HEK293T (cell line): ENCODE measurements around the gene SPEM2.

Source experiments
- CTCF ChIA-PET: fragments of 350-600 bp; formaldehyde crosslinking; extraction: SDS; loops from one replicate; lab custom pipeline; 2021; ENCODE audit warnings: antibody characterized with exemption, inconsistent platforms; lab: Yijun Ruan, JAX
- POLR2A ChIA-PET: fragments of 350-600 bp; formaldehyde crosslinking; extraction: SDS; loops from one replicate; lab custom pipeline; 2020; ENCODE audit warnings: antibody characterized with exemption, inconsistent platforms; lab: Yijun Ruan, JAX
- DNase-seq: peaks from one replicate; pipeline ENCODE4 v3.0.0; 2012; ENCODE audit warnings: mixed read lengths; ENCODE audit errors: extremely low spot score
- ARNT ChIP-seq: fragments of 450-650 bp; IDR thresholded peaks from 2 replicates; pipeline ENCODE4 v1.6.1; 2017; ENCODE audit warnings: mild to moderate bottlenecking
- BHLHE40 ChIP-seq: fragments of 450-650 bp; IDR thresholded peaks from 2 replicates; pipeline ENCODE4 v1.6.1; 2016; ENCODE audit warnings: mild to moderate bottlenecking, moderate library complexity, borderline replicate concordance
- CTBP1 ChIP-seq: fragments of 450-650 bp; IDR thresholded peaks from 2 replicates; pipeline ENCODE4 v1.6.1; 2016; ENCODE audit warnings: borderline replicate concordance
- ELF4 ChIP-seq: fragments of 450-650 bp; IDR thresholded peaks from 2 replicates; pipeline ENCODE4 v1.6.1; 2017; ENCODE audit warnings: antibody characterized with exemption
- FOXA1 ChIP-seq: fragments of 450-650 bp; IDR thresholded peaks from 2 replicates; pipeline ENCODE4 v1.6.1; 2016; ENCODE audit warnings: mild to moderate bottlenecking
- FOXK2 ChIP-seq: fragments of 450-650 bp; IDR thresholded peaks from 2 replicates; pipeline ENCODE4 v1.6.1; 2016; ENCODE audit warnings: mild to moderate bottlenecking
- FOXM1 ChIP-seq: fragments of 450-650 bp; IDR thresholded peaks from 2 replicates; pipeline ENCODE4 v1.6.1; 2017; ENCODE audit warnings: mild to moderate bottlenecking, borderline replicate concordance
- HDGF ChIP-seq: fragments of 450-650 bp; IDR thresholded peaks from 2 replicates; pipeline ENCODE4 v1.6.1; 2017; ENCODE audit warnings: antibody characterized with exemption, borderline replicate concordance
- L3MBTL2 ChIP-seq: fragments of 450-650 bp; conservative IDR thresholded peaks from 2 replicates; pipeline ENCODE4 v1.6.1; 2016; ENCODE audit warnings: mild to moderate bottlenecking
- LEF1 ChIP-seq: fragments of 450-650 bp; IDR thresholded peaks from 2 replicates; pipeline ENCODE4 v1.6.1; 2017; ENCODE audit warnings: mild to moderate bottlenecking, borderline replicate concordance
- NFRKB ChIP-seq: fragments of 450-650 bp; IDR thresholded peaks from 2 replicates; pipeline ENCODE4 v1.6.1; 2016; ENCODE audit warnings: mild to moderate bottlenecking, moderate library complexity
- SP1 ChIP-seq: fragments of 450-650 bp; IDR thresholded peaks from 2 replicates; pipeline ENCODE4 v1.6.1; 2017
- SUZ12 ChIP-seq: fragments of 450-650 bp; IDR thresholded peaks from 2 replicates; pipeline ENCODE4 v1.6.1; 2016; ENCODE audit warnings: mild to moderate bottlenecking
- TARDBP ChIP-seq: fragments of 450-650 bp; IDR thresholded peaks from 2 replicates; pipeline ENCODE4 v1.6.1; 2016
- ZNF384 ChIP-seq: fragments of 450-650 bp; IDR thresholded peaks from 2 replicates; pipeline ENCODE4 v1.6.1; 2016
- TF ChIP-seq, protein P1 (sequence below): fragments of 450-650 bp; IDR thresholded peaks from 2 replicates; pipeline ENCODE4 v1.6.1; 2016

SPEM2 gene

DNA sequence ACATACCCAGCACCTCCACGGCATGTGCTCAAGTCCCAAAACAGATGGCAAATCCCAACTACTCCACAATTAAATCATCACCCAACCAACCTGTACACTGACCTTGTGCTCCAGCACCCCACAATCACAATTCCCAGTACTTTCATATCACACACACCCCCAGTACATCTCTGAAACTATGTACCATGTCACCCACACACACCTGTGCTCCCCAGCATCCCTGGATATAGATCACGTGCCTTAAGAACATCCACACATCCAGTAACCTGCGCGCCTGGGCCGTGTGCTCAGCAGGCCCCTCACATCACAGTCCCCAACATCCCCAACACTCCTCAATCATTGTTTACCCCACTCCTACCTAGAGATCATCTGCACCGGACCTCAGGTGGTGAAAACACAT is 15.7 kb upstream of the SPEM2 start:
- TF ChIP-seq ELF4 (no peak), BHLHE40 (no peak), FOXA1 (no peak), FOXK2 (no peak), NFRKB (no peak), ARNT (no peak), L3MBTL2 (no peak), SP1 (no peak), LEF1 (no peak), SUZ12 (no peak), HDGF (no peak), TARDBP (no peak), ZNF384 (no peak), FOXM1 (no peak), CTBP1 (no peak)
- TF ChIP-seq, protein P1, sequence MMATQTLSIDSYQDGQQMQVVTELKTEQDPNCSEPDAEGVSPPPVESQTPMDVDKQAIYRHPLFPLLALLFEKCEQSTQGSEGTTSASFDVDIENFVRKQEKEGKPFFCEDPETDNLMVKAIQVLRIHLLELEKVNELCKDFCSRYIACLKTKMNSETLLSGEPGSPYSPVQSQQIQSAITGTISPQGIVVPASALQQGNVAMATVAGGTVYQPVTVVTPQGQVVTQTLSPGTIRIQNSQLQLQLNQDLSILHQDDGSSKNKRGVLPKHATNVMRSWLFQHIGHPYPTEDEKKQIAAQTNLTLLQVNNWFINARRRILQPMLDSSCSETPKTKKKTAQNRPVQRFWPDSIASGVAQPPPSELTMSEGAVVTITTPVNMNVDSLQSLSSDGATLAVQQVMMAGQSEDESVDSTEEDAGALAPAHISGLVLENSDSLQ = no peak
- ChIA-PET CTCF (no interaction called here), POLR2A (interaction anchor here (1.3 to 1.4 kb wide), 2 partner anchors 26 to 31 kb away, joined by 3 to 4 read pairs; partner anchors contain the start of gene TMEM102)
- no peak for DNase-seq

DNA sequence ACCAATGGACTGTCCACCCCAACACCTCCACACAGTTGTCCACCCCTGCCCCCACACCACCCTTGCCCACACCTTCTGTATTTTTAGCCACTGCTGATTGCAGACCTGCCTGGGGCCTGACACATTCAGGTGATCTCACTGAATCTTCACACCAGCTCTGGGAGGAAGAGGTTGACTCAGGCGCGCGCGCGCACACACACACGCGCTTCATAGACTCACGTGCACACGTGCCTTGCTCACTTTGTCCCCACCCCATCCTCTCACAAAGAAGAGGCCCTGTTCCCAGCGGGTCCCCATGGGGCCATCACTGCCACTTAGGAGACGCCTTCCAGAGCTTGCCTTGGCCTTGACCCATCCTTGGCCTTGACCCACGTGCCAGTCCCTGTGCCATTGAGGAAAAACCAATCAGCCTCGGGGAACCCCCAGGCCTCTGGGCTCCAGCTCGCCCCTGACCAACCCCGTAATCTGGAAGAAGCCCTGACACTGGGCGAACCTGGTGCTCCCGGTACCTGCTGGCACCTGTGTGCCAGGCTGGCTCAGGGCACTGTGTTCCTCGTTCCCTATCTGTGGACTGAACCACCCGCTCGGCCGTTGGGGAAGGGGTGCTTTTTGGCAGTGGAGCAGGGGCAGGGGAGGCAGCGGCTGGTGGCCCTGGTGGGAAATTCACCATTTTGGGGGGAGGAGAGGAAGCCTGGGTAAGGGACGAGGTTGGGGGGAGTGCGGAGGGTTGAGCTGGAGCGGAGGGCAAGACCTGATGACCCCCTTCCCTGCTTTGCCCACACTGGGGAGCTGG is 14.6 kb upstream of the SPEM2 start:
- TF ChIP-seq SP1 (no peak), ELF4 (no peak), TARDBP (no peak), CTBP1 (no peak), ARNT (no peak), L3MBTL2 (no peak), FOXA1 (no peak), BHLHE40 (no peak), ZNF384 (no peak), SUZ12 (no peak), LEF1 (no peak), FOXK2 (no peak), FOXM1 (no peak), NFRKB (no peak), HDGF (no peak)
- TF ChIP-seq, protein P1 = no peak
- POLR2A ChIA-PET = interaction anchor here (1.4 kb wide), 1 partner anchor 30 kb away, joined by 3 read pairs; no protein-coding TSS in a partner anchor
- no peak for DNase-seq
- CTCF ChIA-PET = no interaction called here

DNA sequence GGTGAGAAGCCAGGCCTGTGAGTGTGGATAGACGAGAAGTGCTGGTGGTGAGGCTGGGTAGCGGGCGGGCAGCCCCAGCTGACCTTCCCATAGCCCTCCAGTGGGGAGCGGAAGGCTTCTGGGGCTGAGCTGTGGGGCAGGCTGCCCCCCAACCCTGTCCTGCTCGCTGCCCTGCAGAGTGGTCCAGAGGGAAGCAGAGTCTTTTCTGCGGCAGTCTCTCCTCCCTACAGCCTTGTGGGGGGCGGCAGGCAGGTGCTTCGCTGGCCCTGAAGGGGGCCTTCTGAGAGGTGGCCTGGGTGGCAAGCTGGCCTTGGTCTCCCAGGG is 14.0 kb upstream of the SPEM2 start:
- ChIA-PET POLR2A (interaction anchor here (1.0 kb wide), 1 partner anchor 74 kb away, joined by 3 read pairs; no protein-coding TSS in a partner anchor), CTCF (no interaction called here)
- DNase-seq = no peak
- TF ChIP-seq NFRKB (no peak), HDGF (no peak), ELF4 (no peak), L3MBTL2 (no peak), LEF1 (no peak), SP1 (no peak), SUZ12 (no peak), FOXM1 (no peak), ARNT (no peak), BHLHE40 (no peak), CTBP1 (no peak), FOXK2 (no peak)
- TF ChIP-seq, protein P1 = no peak

DNA sequence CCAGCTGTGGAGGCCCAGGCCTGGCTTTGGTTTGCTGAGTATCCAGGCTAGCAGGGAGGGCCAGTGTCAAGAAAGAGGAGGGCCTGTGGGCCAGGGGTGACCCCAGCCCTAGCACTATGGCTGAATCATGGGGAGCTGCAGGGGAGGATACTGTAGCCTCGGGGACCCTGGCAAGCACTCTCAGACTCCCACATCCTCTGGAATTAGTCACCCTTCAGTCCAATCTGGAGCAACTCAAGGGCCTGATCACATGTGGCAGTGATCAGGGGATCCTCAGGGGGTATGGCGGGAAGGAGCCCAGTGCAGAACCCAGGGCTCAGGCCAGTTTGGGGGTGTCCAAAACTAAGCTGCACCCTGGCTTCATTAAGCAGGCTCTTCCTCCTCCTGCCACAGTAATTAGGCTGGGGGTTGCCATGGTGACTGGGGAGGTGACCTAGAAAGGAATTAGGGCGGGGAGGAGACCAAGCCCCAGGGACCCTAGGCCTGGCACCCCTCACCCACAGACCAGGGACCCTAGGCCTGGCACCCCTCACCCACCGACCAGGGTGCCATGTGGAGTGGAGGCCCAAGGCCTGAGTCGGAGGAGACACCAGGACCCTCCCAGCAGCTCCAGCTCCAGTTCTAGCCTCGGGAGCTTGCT is 11.9 kb upstream of the SPEM2 start:
- ChIA-PET CTCF (interaction anchor here (0.6 kb wide), 1 partner anchor 149 kb away, joined by 3 read pairs; no protein-coding TSS in a partner anchor), POLR2A (interaction anchor here (1.0 kb wide), 1 partner anchor 9 kb away, joined by 5 read pairs; the partner anchor contains the start of gene TMEM256)
- DNase-seq = no peak
- TF ChIP-seq LEF1 (no peak), SP1 (no peak), CTBP1 (no peak), FOXK2 (no peak), BHLHE40 (no peak), NFRKB (no peak), ELF4 (no peak), HDGF (no peak), ZNF384 (no peak), SUZ12 (no peak), ARNT (no peak)
- TF ChIP-seq, protein P1 = no peak

DNA sequence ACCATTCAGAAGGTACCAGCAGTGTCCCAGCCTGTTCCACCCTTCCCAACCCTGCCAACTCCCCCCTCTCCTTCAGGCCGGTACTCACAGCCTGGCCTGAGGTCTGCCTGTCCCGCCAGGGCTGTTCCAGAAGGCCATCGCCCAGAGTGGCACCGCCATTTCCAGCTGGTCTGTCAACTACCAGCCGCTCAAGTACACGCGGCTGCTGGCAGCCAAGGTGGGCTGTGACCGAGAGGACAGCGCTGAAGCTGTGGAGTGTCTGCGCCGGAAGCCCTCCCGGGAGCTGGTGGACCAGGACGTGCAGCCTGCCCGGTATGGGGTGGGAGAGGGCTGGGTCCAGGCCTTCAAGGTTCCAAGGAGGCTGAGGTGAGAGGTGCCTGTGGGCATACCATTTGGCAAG is 10.6 kb upstream of the SPEM2 start:
- POLR2A ChIA-PET = no interaction called here
- TF ChIP-seq FOXM1 (no peak), HDGF (no peak), FOXK2 (no peak), CTBP1 (no peak), BHLHE40 (no peak), LEF1 (no peak), ARNT (no peak), SUZ12 (no peak), ZNF384 (no peak), L3MBTL2 (no peak)
- TF ChIP-seq, protein P1 = no peak
- CTCF ChIA-PET = no interaction called here
- no peak for DNase-seq
